Body of pancreas (tissue), 4 donors: Measurements from ENCODE around the gene NCAM1. TPM values are rescaled to one million over a fixed set of nuclear protein-coding genes. Genes with fewer than 3 reads are reported as not detected.

Experiments
- ATAC-seq: fragments of 150-250 bp; one replicate; pipeline ENCODE4 v1.9.1; 2016
- DNase-seq, 4 donors: peaks; one replicate each; pipeline ENCODE4 v3.0.0-alpha.2; 2019
- H3K27ac ChIP-seq, 4 donors: fragments of 200-600 bp; sonication (generic); 1 replicate in 3 of 4; 2 replicates in 1 of 4; pipeline versions ENCODE4 v1.5.1 to v1.6.1; 2016 to 2019; ENCODE audit warnings: mild to moderate bottlenecking in 1 of 4, mixed read lengths in 1 of 4, moderate library complexity in 1 of 4
- H3K27me3 ChIP-seq, 2 donors: fragments of 200-600 bp; sonication (generic); one replicate each; pipeline ENCODE4 v1.6.0; 2016; ENCODE audit warnings: mild to moderate bottlenecking in 1 of 2
- H3K36me3 ChIP-seq, 2 donors: fragments of 200-600 bp; sonication (generic); replicated peaks in 1 of 2; 2 replicates each; pipeline ENCODE4 v1.5.1; 2016; ENCODE audit warnings: low read depth in 2 of 2; ENCODE audit not compliant: insufficient read depth in 1 of 2
- H3K4me1 ChIP-seq: fragments of 200-600 bp; sonication (generic); one replicate; pipeline ENCODE4 v1.6.0; 2016
- H3K4me3 ChIP-seq, 2 donors: fragments of 200-600 bp; sonication (generic); 1 replicate in 1 of 2; 2 replicates in 1 of 2; pipeline ENCODE4 v1.5.1; 2016 to 2019
- H3K9me3 ChIP-seq, 3 donors: fragments of 200-600 bp; sonication (generic); 1 replicate in 2 of 3; 2 replicates in 1 of 3; pipeline ENCODE4 v1.5.1; 2016
- POLR2A ChIP-seq, 3 donors: fragments of 450-650 bp; IDR thresholded peaks; one replicate each; pipeline ENCODE4 v1.6.1; 2016; ENCODE audit warnings: antibody characterized with exemption in 3 of 3, mild to moderate bottlenecking in 2 of 3
- WGBS, 2 donors: methylation state at CpG; one replicate each; pipeline ENCODE4 v1.1.5; 2017; 5-methylcytosine and 5-hydroxymethylcytosine counted together
- intact Hi-C: fragments of 100-400 bp; cut with DNase I; formaldehyde crosslinking; loops from one replicate; pipeline ENCODE4 v1.15.1; 2023
- total RNA-seq, 2 donors: library from RNA; depleted of rRNA; stranded (reverse); fragments of >200 nt; gene quantifications; one replicate each; pipeline ENCODE4 v1.1.0, GENCODE V29; 2016
- TF ChIP-seq, protein P1 (sequence below), 7 experiments: fragments of 450-650 bp in 4 of 7; fragments of 200-600 bp in 3 of 7; sonication (generic) in 3 of 7; IDR thresholded peaks; one replicate each; pipeline ENCODE4 v1.5.1; 2016 to 2019; ENCODE audit warnings: antibody characterized with exemption in 7 of 7

NCAM1 gene
- total RNA-seq, 2 donors from 2014 or later: 10.1 to 26.0 TPM

DNA sequence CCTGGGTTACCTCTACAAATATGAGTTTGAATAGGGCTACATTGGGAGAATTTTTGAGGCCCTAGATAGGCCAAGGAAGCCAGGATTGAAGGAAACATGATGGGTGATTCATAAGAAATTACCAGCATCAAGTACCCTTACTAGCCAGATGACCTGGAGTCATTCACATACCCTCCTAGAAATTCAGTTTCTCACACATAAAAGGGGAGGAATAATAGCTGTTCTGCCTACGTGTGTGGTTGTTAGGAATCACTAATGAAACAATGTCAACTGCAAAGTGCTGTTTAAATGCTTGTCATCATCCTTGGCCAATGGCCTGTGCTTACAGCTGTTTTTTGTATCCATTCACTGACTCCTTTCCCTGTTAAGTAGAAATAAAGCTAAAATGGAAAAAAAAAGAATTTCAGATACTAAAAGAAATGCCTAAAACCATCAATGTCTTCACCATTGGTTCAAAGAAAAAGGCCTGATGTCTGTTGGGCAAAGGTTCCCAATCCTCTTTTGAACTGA lies 114.4 kb downstream of the NCAM1 start:
- TF ChIP-seq POLR2A (IDR thresholded peaks at IDR 0.05): no peak
- TF ChIP-seq, protein P1, sequence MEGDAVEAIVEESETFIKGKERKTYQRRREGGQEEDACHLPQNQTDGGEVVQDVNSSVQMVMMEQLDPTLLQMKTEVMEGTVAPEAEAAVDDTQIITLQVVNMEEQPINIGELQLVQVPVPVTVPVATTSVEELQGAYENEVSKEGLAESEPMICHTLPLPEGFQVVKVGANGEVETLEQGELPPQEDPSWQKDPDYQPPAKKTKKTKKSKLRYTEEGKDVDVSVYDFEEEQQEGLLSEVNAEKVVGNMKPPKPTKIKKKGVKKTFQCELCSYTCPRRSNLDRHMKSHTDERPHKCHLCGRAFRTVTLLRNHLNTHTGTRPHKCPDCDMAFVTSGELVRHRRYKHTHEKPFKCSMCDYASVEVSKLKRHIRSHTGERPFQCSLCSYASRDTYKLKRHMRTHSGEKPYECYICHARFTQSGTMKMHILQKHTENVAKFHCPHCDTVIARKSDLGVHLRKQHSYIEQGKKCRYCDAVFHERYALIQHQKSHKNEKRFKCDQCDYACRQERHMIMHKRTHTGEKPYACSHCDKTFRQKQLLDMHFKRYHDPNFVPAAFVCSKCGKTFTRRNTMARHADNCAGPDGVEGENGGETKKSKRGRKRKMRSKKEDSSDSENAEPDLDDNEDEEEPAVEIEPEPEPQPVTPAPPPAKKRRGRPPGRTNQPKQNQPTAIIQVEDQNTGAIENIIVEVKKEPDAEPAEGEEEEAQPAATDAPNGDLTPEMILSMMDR (IDR thresholded peaks at IDR 0.05): no peak
- H3K27ac ChIP-seq: no peak overlapping the region
- no peaks in the 10 kb centered on the region for H3K9me3 ChIP-seq
- no peaks in the 10 kb centered on the region for H3K4me1 ChIP-seq
- WGBS, 2 donors: 50 to 54% methylated on average over 1 of the region's 1 CpG
- ATAC-seq: no peak
- no peaks in the 10 kb centered on the region for H3K36me3 ChIP-seq
- no peaks in the 10 kb centered on the region for H3K27me3 ChIP-seq
- DNase-seq: no peak
- no peak overlapping the region for H3K4me3 ChIP-seq
- intact Hi-C loops: no loop called here

DNA sequence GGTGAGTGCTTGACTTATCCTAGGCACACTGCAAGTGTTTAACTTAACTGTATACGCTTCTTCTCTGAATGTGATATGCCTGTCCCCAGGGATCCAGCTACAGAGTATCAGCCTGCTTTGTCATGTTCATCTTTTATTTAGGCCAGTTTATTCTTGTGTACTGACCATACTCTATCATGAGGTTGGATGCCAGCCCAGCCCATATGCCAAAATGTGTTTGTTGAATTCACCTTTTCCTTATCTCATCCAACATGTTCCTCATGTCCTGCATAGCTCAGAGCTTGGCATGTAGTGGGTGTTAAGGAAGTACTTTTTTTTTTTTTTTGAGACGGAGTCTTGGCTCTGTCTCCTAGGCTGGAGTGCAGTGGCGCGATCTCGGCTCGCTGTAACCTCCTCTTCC lies 116.2 kb downstream of the NCAM1 start:
- no peaks in the 10 kb centered on the region for H3K27me3 ChIP-seq
- no peak overlapping the region for H3K4me3 ChIP-seq
- ATAC-seq (no peak), DNase-seq (no peak)
- H3K27ac ChIP-seq: no peak overlapping the region
- H3K4me1 ChIP-seq: no peaks in the 10 kb centered on the region
- no peaks in the 10 kb centered on the region for H3K9me3 ChIP-seq
- no peak for TF ChIP-seq POLR2A (IDR thresholded peaks at IDR 0.05)
- TF ChIP-seq, protein P1 (IDR thresholded peaks at IDR 0.05): no peak
- WGBS, 2 donors: 85 to 88% methylated on average over 6 of the region's 6 CpGs
- intact Hi-C loops: no loop called here
- no peaks in the 10 kb centered on the region for H3K36me3 ChIP-seq

DNA sequence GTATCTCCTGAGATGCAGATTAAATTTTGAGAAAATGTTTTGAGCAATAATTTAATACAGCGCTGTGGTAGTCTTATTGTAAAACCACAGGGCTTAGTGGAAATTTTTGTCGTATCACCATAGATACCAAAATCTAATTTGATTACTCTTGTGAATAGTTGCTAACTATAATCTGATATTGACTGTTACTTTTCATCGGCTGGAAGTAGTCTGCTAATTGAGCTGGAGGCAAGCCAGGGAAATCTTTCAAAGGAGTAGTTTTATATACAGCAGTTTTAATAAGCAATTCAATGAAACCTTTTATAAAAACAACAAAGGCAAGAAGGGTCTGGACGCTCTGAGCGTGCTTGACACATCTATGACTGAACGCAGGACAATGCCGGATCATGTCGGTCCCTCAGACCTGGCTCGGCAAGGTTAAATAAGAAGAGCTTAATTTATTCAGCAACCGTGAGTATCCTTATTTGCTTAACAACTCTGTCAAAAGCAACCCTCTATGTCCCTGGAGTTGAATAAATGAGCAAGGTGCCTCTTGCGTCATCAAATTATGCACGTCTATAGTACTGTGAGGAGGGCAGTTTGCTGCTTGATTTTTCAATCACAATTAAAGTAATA lies 121.2 kb downstream of the NCAM1 start:
- Histone ChIP-seq H3K27me3 (no peaks in the 10 kb centered on the region), H3K27ac (no peak overlapping the region), H3K4me3 (no peak overlapping the region), H3K36me3 (no peaks in the 10 kb centered on the region), H3K4me1 (no peaks in the 10 kb centered on the region), H3K9me3 (no peaks in the 10 kb centered on the region)
- ATAC-seq: no peak
- no peak for DNase-seq
- TF ChIP-seq, protein P1 (IDR thresholded peaks at IDR 0.05): no peak
- TF ChIP-seq POLR2A (IDR thresholded peaks at IDR 0.05): no peak
- intact Hi-C loops: no loop called here
- 44 to 52% methylated on average over 12 of the region's 12 CpGs for WGBS, 2 donors

DNA sequence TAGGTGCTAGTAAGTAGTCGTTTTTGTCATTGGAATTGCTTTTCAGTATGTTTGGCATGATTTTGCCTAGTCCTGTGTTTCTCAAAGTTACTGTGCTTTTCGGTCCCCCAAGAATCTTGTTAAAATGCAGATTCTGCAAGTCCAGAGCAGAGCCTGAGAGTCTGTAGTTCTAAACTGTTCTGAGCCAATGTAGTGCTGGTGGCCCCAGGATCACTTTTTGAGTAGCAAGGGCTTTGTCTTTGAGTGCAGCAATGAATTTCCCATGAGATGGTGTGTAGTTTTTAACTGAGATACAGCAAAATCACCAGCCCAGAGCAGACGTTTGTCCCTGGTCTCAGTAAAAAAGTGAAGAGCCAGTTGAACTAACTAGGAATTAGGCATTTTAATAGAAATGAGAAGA lies 122.4 kb downstream of the NCAM1 start:
- no peaks in the 10 kb centered on the region for H3K9me3 ChIP-seq
- H3K27me3 ChIP-seq: no peaks in the 10 kb centered on the region
- intact Hi-C loops: no loop called here
- no peak overlapping the region for H3K4me3 ChIP-seq
- no peaks in the 10 kb centered on the region for H3K4me1 ChIP-seq
- DNase-seq (no peak), ATAC-seq (no peak)
- H3K27ac ChIP-seq: no peak overlapping the region
- no peak for TF ChIP-seq POLR2A (IDR thresholded peaks at IDR 0.05)
- TF ChIP-seq, protein P1 (IDR thresholded peaks at IDR 0.05): no peak
- no peaks in the 10 kb centered on the region for H3K36me3 ChIP-seq
- WGBS, 2 donors: 47% methylated on average over 3 of the region's 3 CpGs

DNA sequence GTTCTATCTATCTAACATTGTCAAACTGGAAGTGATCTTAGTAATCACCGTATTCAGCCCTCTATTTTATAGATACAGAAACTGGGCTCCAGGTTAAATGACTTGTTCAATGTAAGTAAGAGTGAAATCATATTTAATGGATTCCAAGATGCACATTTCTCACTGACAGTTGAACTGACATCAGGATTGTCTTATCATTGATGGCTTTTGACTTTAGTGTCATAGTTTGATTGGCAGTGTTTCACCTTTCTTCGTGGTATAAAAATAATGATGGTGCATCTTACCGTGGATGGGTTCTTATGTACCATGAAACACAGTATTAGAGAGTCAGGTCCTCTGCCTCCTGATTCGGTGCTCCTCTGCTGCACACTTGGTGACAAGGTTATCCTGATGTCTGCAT lies 123.1 kb downstream of the NCAM1 start:
- no peak for ATAC-seq
- WGBS, 2 donors: 72 to 75% methylated on average over 4 of the region's 4 CpGs
- Histone ChIP-seq H3K36me3 (no peaks in the 10 kb centered on the region), H3K4me3 (no peak overlapping the region), H3K9me3 (no peaks in the 10 kb centered on the region), H3K27me3 (no peaks in the 10 kb centered on the region), H3K4me1 (no peaks in the 10 kb centered on the region), H3K27ac (no peak overlapping the region)
- no peak for DNase-seq
- intact Hi-C loops: no loop called here
- no peak for TF ChIP-seq POLR2A (IDR thresholded peaks at IDR 0.05)
- TF ChIP-seq, protein P1 (IDR thresholded peaks at IDR 0.05): no peak
